ENCODE data around the gene ANAPC15. TPM values are rescaled to one million over a fixed set of nuclear protein-coding genes. Genes with fewer than 3 reads are reported as not detected.

ANAPC15 gene
- total RNA-seq, 6 donors from 2014 or later, result 12.8 to 39.1 (median 29.5) TPM

DNA sequence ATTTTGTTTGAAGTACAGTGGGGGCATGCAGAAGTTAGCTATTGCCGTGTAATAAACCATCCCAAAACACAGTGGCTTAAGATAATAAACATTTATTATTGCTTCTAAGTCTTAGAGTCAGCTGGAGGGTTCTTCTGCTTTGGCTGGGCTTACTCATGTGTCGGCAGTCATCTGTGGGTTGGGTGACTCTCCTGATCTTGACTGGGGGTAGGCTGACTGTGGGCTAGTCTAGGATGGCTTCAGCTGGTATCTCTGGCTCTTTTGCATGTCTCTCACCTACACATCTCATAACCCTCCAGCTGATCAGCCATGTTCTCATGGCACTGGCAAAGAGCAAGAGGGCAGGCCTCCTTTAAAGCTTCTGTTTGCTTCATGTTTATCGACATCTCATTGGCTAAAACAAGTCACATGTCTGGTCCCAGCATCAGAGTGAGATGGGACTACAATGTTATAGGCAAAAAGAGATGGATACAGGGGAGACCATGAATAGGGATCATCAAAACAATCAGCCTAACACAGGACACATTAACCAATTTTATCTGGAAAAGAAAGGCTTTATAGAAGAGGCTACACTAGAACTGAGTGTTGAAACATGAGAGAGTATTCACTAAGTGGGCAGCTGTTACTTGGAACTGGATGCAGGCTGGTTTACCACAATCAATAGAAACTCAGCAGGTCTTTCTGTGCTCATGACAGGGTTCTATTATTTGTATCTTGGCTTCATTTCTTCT is 26.7 kb downstream of the ANAPC15 start:
- Histone ChIP-seq H3K27ac (no peak overlapping the region), H3K9me3 (no peaks in the 10 kb centered on the region), H3K4me1 (peaks cover 19 to 22% (median 20%) of the 10 kb centered on the region in 4 donors), H3K4me3 (no peak overlapping the region), H3K36me3 (peaks cover 0 to 22% (median 6%) of the 10 kb centered on the region in 4 donors), H3K27me3 (no peaks in the 10 kb centered on the region)
- no peak for ATAC-seq (ENCODE audit: low FRiP score in 2 of 2)
- no peak for DNase-seq
- 93 to 98% methylated on average over 3 of the region's 3 CpGs for WGBS, 2 donors
- TF ChIP-seq EP300 (IDR thresholded peaks at IDR 0.05) (no peak), POLR2AphosphoS5 (IDR thresholded peaks at IDR 0.05) (no peak), POLR2A (IDR thresholded peaks at IDR 0.05) (no peak)
- TF ChIP-seq, protein P1, sequence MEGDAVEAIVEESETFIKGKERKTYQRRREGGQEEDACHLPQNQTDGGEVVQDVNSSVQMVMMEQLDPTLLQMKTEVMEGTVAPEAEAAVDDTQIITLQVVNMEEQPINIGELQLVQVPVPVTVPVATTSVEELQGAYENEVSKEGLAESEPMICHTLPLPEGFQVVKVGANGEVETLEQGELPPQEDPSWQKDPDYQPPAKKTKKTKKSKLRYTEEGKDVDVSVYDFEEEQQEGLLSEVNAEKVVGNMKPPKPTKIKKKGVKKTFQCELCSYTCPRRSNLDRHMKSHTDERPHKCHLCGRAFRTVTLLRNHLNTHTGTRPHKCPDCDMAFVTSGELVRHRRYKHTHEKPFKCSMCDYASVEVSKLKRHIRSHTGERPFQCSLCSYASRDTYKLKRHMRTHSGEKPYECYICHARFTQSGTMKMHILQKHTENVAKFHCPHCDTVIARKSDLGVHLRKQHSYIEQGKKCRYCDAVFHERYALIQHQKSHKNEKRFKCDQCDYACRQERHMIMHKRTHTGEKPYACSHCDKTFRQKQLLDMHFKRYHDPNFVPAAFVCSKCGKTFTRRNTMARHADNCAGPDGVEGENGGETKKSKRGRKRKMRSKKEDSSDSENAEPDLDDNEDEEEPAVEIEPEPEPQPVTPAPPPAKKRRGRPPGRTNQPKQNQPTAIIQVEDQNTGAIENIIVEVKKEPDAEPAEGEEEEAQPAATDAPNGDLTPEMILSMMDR (IDR thresholded peaks at IDR 0.05), result no peak

- no peak for DNase-seq
- Histone ChIP-seq H3K9me3 (no peaks in the 10 kb centered on the region), H3K27ac (no peak overlapping the region), H3K4me1 (peaks cover 18 to 22% (median 19%) of the 10 kb centered on the region in 4 donors), H3K27me3 (no peaks in the 10 kb centered on the region), H3K4me3 (no peak overlapping the region), H3K36me3 (peaks cover 0 to 21% (median 3%) of the 10 kb centered on the region in 4 donors)
- 95 to 100% methylated on average over 1 of the region's 1 CpG for WGBS, 2 donors
- no peak for ATAC-seq (ENCODE audit: low FRiP score in 2 of 2)
- TF ChIP-seq POLR2A (IDR thresholded peaks at IDR 0.05), result no peak
- TF ChIP-seq, protein P1 (IDR thresholded peaks at IDR 0.05), result no peak
- no peak for TF ChIP-seq EP300 (IDR thresholded peaks at IDR 0.05)
- no peak for TF ChIP-seq POLR2AphosphoS5 (IDR thresholded peaks at IDR 0.05)
Measured at GRCh38 chr11:72084965-72085364, 27.5 kb downstream of the ANAPC15 start.

DNA sequence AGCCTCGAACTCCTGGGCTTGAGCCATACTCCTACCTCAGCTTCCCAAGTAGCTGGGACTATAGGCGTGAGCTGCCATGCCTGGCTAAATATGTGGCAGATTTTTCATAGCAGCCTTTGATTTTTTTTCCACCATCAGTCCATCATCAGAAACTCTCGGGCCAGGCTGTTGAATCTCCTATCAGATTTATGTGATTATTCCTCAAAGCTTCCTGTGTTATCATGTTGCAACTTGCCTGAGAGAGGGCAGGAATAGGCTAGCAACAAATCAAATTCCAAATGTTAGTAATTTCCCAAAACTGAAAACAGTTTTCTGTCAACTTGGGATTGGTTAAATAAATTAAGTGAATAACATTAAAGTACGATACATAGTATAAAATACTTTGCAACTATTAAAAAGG is 28.4 kb downstream of the ANAPC15 start:
- Histone ChIP-seq H3K27me3 (no peaks in the 10 kb centered on the region), H3K4me1 (peaks cover 21 to 27% (median 25%) of the 10 kb centered on the region in 4 donors), H3K4me3 (no peak overlapping the region), H3K9me3 (no peaks in the 10 kb centered on the region), H3K27ac (no peak overlapping the region), H3K36me3 (peaks cover 0 to 14% (median 0%) of the 10 kb centered on the region in 4 donors)
- WGBS, 2 donors, result 79 to 80% methylated on average over 4 of the region's 4 CpGs
- no peak for DNase-seq
- TF ChIP-seq POLR2A (IDR thresholded peaks at IDR 0.05), result no peak
- TF ChIP-seq, protein P1 (IDR thresholded peaks at IDR 0.05), result no peak
- TF ChIP-seq EP300 (IDR thresholded peaks at IDR 0.05), result no peak
- no peak for TF ChIP-seq POLR2AphosphoS5 (IDR thresholded peaks at IDR 0.05)
- no peak for ATAC-seq (ENCODE audit: low FRiP score in 2 of 2)

GRCh38 chr11:72083414-72083813 is 29.1 kb downstream of the ANAPC15 start:
- no peak overlapping the region for H3K4me3 ChIP-seq
- DNase-seq, result no peak
- TF ChIP-seq POLR2AphosphoS5 (IDR thresholded peaks at IDR 0.05), result no peak
- no peak for TF ChIP-seq POLR2A (IDR thresholded peaks at IDR 0.05)
- TF ChIP-seq, protein P1 (IDR thresholded peaks at IDR 0.05), result no peak
- TF ChIP-seq EP300 (IDR thresholded peaks at IDR 0.05), result no peak
- no peak for ATAC-seq (ENCODE audit: low FRiP score in 2 of 2)
- no peaks in the 10 kb centered on the region for H3K27me3 ChIP-seq
- H3K36me3 ChIP-seq, result peaks cover 0 to 8% (median 0%) of the 10 kb centered on the region in 4 donors
- H3K9me3 ChIP-seq, result no peaks in the 10 kb centered on the region
- no peak overlapping the region for H3K27ac ChIP-seq
- 88 to 96% methylated on average over 2 of the region's 2 CpGs for WGBS, 2 donors
- H3K4me1 ChIP-seq, result peaks cover 27 to 33% (median 30%) of the 10 kb centered on the region in 4 donors

Measured in upper lobe of left lung (tissue), 6 donors.